Measurements from ENCODE around the gene C1orf146.
"Not testable (repeated sequence)": the region's sequence is repeated elsewhere in the genome, so short reads cannot be mapped to it uniquely, and the experiment has no call there.

C1orf146 gene

DNA sequence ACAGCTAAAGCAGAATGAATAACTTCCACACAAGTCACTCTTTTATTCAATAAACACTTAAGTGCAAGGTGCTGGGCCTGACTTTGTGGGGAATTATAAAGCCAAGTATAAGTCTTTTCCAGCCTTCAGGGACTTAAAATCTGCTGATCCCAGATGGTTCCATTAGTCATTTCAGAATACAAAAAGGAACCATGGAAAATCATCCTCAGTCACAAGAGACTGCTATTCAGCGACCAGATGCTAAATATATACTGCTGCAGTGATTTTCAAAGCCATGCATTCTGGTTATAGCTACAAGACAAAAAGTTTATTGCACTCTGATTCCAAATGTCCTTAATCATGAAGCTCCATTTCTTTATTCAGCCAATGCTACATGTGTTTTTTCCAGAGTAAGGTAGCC is 55.3 kb downstream of the C1orf146 start:
- CTCF ChIA-PET: interaction anchor here (0.6 kb wide), 2 partner anchors 106 to 1030 kb away, joined by 3 read pairs; no protein-coding TSS in a partner anchor
- no peak for DNase-seq (ENCODE audit: extremely low spot score)
- POLR2A ChIA-PET: no interaction called here
- TF ChIP-seq LEF1 (IDR thresholded peaks at IDR 0.05; ENCODE audit: borderline replicate concordance) (no peak), TARDBP (IDR thresholded peaks at IDR 0.05) (no peak), ELF4 (IDR thresholded peaks at IDR 0.05) (no peak), FOXK2 (IDR thresholded peaks at IDR 0.05) (no peak), NFRKB (IDR thresholded peaks at IDR 0.05) (no peak), FOXA1 (IDR thresholded peaks at IDR 0.05) (no peak), FOXM1 (IDR thresholded peaks at IDR 0.05; ENCODE audit: borderline replicate concordance) (no peak), ARNT (IDR thresholded peaks at IDR 0.05) (no peak), BHLHE40 (IDR thresholded peaks at IDR 0.05; ENCODE audit: borderline replicate concordance) (no peak)

DNA sequence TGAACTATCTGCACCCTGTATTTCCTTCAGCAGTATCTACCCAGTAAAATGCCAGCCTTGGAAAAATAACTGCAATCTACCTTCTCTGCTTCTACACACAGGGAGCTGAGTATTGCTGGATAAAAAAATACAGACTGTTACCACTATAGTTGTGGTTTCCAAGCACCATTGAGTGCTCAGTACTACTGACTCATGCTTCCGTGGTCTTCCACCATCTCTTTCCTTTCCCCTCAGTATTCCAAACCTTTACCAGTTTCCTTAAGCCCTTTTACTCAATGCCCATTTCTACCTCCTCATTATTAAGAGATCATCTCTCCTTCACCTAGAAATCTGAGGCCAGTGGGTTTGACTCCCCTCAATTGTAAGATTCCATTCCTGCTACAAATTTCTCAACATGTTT is 57.2 kb downstream of the C1orf146 start:
- DNase-seq (ENCODE audit: extremely low spot score): no peak
- ChIA-PET POLR2A (no interaction called here), CTCF (no interaction called here)
- TF ChIP-seq LEF1 (IDR thresholded peaks at IDR 0.05; ENCODE audit: borderline replicate concordance) (no peak), ELF4 (IDR thresholded peaks at IDR 0.05) (no peak), TARDBP (IDR thresholded peaks at IDR 0.05) (no peak), FOXK2 (IDR thresholded peaks at IDR 0.05) (no peak), SUZ12 (IDR thresholded peaks at IDR 0.05) (no peak), PKNOX1 (IDR thresholded peaks at IDR 0.05) (no peak), ZNF384 (IDR thresholded peaks at IDR 0.05) (no peak), FOXA1 (IDR thresholded peaks at IDR 0.05) (no peak), HDGF (IDR thresholded peaks at IDR 0.05; ENCODE audit: borderline replicate concordance) (no peak), CTBP1 (IDR thresholded peaks at IDR 0.05; ENCODE audit: borderline replicate concordance) (no peak), FOXM1 (IDR thresholded peaks at IDR 0.05; ENCODE audit: borderline replicate concordance) (no peak), NFRKB (IDR thresholded peaks at IDR 0.05) (no peak), ARNT (IDR thresholded peaks at IDR 0.05) (no peak), SP1 (IDR thresholded peaks at IDR 0.05) (no peak), L3MBTL2 (conservative IDR thresholded peaks at IDR 0.05) (no peak), BHLHE40 (IDR thresholded peaks at IDR 0.05; ENCODE audit: borderline replicate concordance) (no peak)

DNA sequence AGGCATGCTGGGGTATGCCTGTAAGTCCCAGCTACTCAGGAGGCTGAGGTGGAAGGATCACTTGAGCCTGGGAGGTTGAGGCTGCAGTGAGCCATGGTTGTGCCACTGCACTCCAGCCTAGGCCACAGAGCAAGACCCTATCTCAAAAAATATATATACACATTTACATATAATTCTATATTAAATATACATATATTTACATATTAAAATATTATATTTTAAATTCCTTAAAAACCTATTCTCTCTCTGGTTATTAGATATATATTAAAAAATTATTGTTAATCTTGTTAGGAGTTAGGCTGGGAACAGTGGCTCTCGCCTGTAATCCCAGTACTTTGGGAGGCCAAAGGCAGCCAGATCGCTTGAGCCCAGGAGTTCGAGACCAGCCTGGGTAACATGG is 58.4 kb downstream of the C1orf146 start:
- ChIA-PET POLR2A (no interaction called here), CTCF (no interaction called here)
- no peak for DNase-seq (ENCODE audit: extremely low spot score)
- no peak for TF ChIP-seq ZNF384 (IDR thresholded peaks at IDR 0.05)
- TF ChIP-seq PKNOX1 (IDR thresholded peaks at IDR 0.05): no peak
- TF ChIP-seq FOXK2 (IDR thresholded peaks at IDR 0.05): no peak
- no peak for TF ChIP-seq L3MBTL2 (conservative IDR thresholded peaks at IDR 0.05)
- TF ChIP-seq HDGF (IDR thresholded peaks at IDR 0.05; ENCODE audit: borderline replicate concordance): no peak
- no peak for TF ChIP-seq FOXA1 (IDR thresholded peaks at IDR 0.05)
- no peak for TF ChIP-seq CTBP1 (IDR thresholded peaks at IDR 0.05; ENCODE audit: borderline replicate concordance)
- TF ChIP-seq SP1 (IDR thresholded peaks at IDR 0.05): no peak
- no peak for TF ChIP-seq NFRKB (IDR thresholded peaks at IDR 0.05)
- no peak for TF ChIP-seq BHLHE40 (IDR thresholded peaks at IDR 0.05; ENCODE audit: borderline replicate concordance)

GRCh38 chr1:92277105-92277723 is 59.5 kb downstream of the C1orf146 start:
- ChIA-PET POLR2A (no interaction called here), CTCF (no interaction called here)
- TF ChIP-seq NFRKB (IDR thresholded peaks at IDR 0.05): no peak
- TF ChIP-seq PKNOX1 (IDR thresholded peaks at IDR 0.05): no peak
- no peak for TF ChIP-seq ELF4 (IDR thresholded peaks at IDR 0.05)
- no peak for TF ChIP-seq TARDBP (IDR thresholded peaks at IDR 0.05)
- TF ChIP-seq SUZ12 (IDR thresholded peaks at IDR 0.05): no peak
- no peak for TF ChIP-seq CTBP1 (IDR thresholded peaks at IDR 0.05; ENCODE audit: borderline replicate concordance)
- no peak for TF ChIP-seq LEF1 (IDR thresholded peaks at IDR 0.05; ENCODE audit: borderline replicate concordance)
- TF ChIP-seq BHLHE40 (IDR thresholded peaks at IDR 0.05; ENCODE audit: borderline replicate concordance): no peak
- TF ChIP-seq L3MBTL2 (conservative IDR thresholded peaks at IDR 0.05): no peak
- no peak for TF ChIP-seq FOXM1 (IDR thresholded peaks at IDR 0.05; ENCODE audit: borderline replicate concordance)
- DNase-seq (ENCODE audit: extremely low spot score): no peak

GRCh38 chr1:92279781-92280180 is 62.1 kb downstream of the C1orf146 start:
- CTCF ChIA-PET: interaction anchor here (1.4 kb wide), 1 partner anchor 11 kb away, joined by 3 read pairs; no protein-coding TSS in a partner anchor
- POLR2A ChIA-PET; DNase-seq (ENCODE audit: extremely low spot score): not testable (repeated sequence)

DNA sequence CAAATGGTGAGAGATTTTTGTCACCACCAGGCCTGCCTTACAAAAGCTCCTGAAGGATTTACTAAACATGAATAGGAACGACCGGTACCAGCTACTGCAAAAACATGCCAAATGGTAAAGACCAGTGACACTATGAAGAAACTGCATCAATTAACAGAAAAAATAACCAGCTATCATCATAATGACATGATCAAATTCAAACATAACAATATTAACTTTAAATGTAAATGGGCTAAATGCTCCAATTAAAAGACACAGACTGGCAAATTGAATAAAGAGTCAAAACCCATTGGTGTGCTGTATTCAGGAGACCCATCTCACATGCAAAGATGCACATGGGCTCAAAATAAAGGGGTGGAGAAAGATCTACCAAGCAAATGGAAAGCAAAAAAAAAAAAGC is 63.7 kb downstream of the C1orf146 start:
- DNase-seq (ENCODE audit: extremely low spot score); CTCF ChIA-PET; POLR2A ChIA-PET: not testable (repeated sequence)

Data from HEK293T (cell line).